Gastrocnemius medialis (tissue), 4 donors: Measurements from ENCODE around the gene EPB41L4A.

ENCODE experiments used
- CTCF ChIP-seq, 5 experiments: fragments of 450-650 bp in 3 of 5; fragments of 200-600 bp in 2 of 5; sonication (generic) in 2 of 5; IDR thresholded peaks in 4 of 5; conservative IDR thresholded peaks in 1 of 5; 1 replicate in 4 of 5; 2 replicates in 1 of 5; pipeline ENCODE4 v1.5.1; 2016 to 2019; ENCODE audit warnings: antibody characterized with exemption in 5 of 5, mild to moderate bottlenecking in 3 of 5, moderate library complexity in 3 of 5
- POLR2A ChIP-seq, 2 donors: fragments of 450-650 bp; IDR thresholded peaks; one replicate each; pipeline ENCODE4 v1.6.1; 2017; ENCODE audit warnings: antibody characterized with exemption in 2 of 2, mild to moderate bottlenecking in 2 of 2, moderate library complexity in 2 of 2

GRCh38 chr5:112159435-112159834 lies 259.6 kb downstream of the EPB41L4A start:
- TF ChIP-seq CTCF (IDR thresholded peaks at IDR 0.05 in 4 of 5, conservative IDR thresholded peaks at IDR 0.05 in 1 of 5) (no peak), POLR2A (IDR thresholded peaks at IDR 0.05) (no peak)
